HFFc6 (cell line): ENCODE results near the gene RAB27A. TPM values are rescaled to one million over a fixed set of nuclear protein-coding genes. Genes with fewer than 3 reads are reported as not detected.

Experiments used
- DNase-seq: peaks from one replicate; pipeline ENCODE4 v3.0.0-alpha.2; 2018
- H3K27ac Mint-ChIP-seq: 2 replicates; pipeline ENCODE4 v1.8.0; 2020; ENCODE audit warnings: mild to moderate bottlenecking, mixed read lengths
- H3K27me3 Mint-ChIP-seq: 2 replicates; pipeline ENCODE4 v1.8.0; 2021; ENCODE audit warnings: mild to moderate bottlenecking, moderate library complexity, mixed read lengths; ENCODE audit not compliant: insufficient read depth
- H3K36me3 Mint-ChIP-seq: 2 replicates; pipeline ENCODE4 v1.8.0; 2021; ENCODE audit warnings: low read depth, mixed read lengths
- H3K4me1 Mint-ChIP-seq: 2 replicates; pipeline ENCODE4 v1.8.0; 2020; ENCODE audit warnings: low read depth, mixed read lengths
- H3K4me3 Mint-ChIP-seq: 2 replicates; pipeline ENCODE4 v1.8.0; 2020; ENCODE audit warnings: mild to moderate bottlenecking, moderate library complexity, mixed read lengths
- H3K9me3 Mint-ChIP-seq: 2 replicates; pipeline ENCODE4 v1.8.0; 2020; ENCODE audit warnings: mild to moderate bottlenecking, mixed read lengths
- long read RNA-seq: library from polyadenylated mRNA; unstranded; transcript quantifications from one replicate; pipeline ENCODE4 v2.0.0, GENCODE V29; 2019
- total RNA-seq, 6 experiments: library from RNA; stranded (reverse); fragmentation: NEBNext Ultra II Directional; extraction: Animal tissue kit (Norgen Biotek cat#: 25700); gene quantifications; 2 replicates in 1 of 6; 3 replicates in 5 of 6; pipeline ENCODE4 v1.2.3, GENCODE V29; 2021
- TF ChIP-seq, protein P1 (sequence below): fragments of 200-600 bp; sonication (generic); IDR thresholded peaks from 2 replicates; pipeline ENCODE4 v1.5.0; 2021; ENCODE audit warnings: antibody characterized with exemption, mild to moderate bottlenecking

RAB27A gene
- 10 to 100 TPM in 4 of 6 experiments, 1 to 10 TPM in 2; 6.9 to 13.7 (median 13.0) TPM for total RNA-seq
- long read RNA-seq, partial matches to known transcripts, result 0 of 8 reads
- long read RNA-seq, other reads (novel, unspliced or antisense), result 4 of 8 reads

DNA sequence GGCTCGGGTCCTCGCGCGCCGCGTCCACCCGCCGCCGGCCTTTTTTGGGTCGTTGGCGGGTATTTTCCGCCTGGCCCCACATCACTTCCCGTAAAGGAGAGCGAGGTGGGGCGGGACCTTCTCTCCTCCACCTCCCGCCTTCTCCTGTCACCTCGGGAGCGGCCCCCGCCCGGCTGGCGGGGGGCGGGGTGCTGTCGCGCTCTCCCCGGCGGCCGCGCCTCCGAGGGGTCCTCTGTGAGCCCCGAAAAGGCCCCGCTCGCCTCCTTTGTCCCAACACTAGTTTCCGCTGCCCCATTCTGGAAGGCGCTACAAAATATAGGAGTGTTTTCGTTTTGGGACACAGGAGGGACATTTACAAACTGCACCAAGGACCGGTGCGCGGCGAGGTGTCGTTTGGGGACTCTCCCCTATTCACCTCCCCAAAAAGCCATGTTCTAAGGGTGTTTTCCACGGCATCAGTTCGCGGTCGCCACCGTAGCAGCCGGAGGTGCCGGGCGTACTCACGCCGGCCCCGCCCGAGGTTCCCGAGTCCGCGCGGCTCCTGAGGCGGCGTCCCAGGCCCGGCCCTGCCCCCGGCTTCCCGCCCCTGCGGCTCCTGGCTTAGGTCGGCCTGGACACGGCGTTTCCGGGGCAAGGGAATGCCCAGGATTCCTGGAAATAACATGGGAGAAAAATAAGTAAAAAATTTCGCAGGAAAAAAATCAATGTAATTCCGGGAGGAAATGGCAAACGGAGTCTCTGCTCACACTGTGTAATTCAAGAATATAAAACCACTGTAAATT lies at the start of gene RAB27A:
Gene RAB27A (minus strand): TSS at position 68 of the 782 bp plus-strand sequence. CDS start 54,879 bp downstream, outside the sequence.
- TF ChIP-seq, protein P1, sequence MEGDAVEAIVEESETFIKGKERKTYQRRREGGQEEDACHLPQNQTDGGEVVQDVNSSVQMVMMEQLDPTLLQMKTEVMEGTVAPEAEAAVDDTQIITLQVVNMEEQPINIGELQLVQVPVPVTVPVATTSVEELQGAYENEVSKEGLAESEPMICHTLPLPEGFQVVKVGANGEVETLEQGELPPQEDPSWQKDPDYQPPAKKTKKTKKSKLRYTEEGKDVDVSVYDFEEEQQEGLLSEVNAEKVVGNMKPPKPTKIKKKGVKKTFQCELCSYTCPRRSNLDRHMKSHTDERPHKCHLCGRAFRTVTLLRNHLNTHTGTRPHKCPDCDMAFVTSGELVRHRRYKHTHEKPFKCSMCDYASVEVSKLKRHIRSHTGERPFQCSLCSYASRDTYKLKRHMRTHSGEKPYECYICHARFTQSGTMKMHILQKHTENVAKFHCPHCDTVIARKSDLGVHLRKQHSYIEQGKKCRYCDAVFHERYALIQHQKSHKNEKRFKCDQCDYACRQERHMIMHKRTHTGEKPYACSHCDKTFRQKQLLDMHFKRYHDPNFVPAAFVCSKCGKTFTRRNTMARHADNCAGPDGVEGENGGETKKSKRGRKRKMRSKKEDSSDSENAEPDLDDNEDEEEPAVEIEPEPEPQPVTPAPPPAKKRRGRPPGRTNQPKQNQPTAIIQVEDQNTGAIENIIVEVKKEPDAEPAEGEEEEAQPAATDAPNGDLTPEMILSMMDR, result no peak
- Mint-ChIP-seq H3K27me3 (no peaks in the 10 kb centered on the region), H3K9me3 (no peaks in the 10 kb centered on the region), H3K4me3 (peak within 1 kb of the TSS; percentile 90), H3K27ac (peak within 1 kb of the TSS; percentile 79), H3K36me3 (peaks cover 6% of the 10 kb centered on the region; the same call in 1 of the 2 replicates), H3K4me1 (peaks cover 14% of the 10 kb centered on the region)
- DNase-seq, result peak; percentile 49

DNA sequence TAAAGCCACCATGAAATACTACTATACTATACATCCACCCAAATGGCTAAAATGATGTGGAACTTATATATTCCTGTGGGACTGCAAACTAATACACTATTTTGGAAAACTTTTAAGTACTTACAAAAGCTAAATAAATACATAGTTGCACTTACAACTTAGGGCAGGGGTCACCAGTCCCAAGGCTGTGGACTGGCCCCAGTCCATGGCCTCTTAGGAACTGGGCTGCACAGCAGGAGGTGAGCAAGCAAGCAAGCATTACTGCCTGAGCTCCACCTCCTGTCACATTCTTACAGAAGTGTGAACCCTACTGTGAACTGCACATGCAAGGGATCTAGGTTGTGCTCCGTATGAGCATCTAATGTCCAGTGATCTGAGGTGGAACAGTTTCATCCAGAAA lies 47.5 kb upstream of the RAB27A start:
- no peaks in the 10 kb centered on the region for H3K27me3 Mint-ChIP-seq
- no peaks in the 10 kb centered on the region for H3K4me1 Mint-ChIP-seq
- H3K9me3 Mint-ChIP-seq, result no peaks in the 10 kb centered on the region
- TF ChIP-seq, protein P1, result no peak
- DNase-seq, result no peak
- no peak overlapping the region for H3K27ac Mint-ChIP-seq
- peaks cover 7% of the 10 kb centered on the region for H3K36me3 Mint-ChIP-seq
- no peak overlapping the region for H3K4me3 Mint-ChIP-seq

DNA sequence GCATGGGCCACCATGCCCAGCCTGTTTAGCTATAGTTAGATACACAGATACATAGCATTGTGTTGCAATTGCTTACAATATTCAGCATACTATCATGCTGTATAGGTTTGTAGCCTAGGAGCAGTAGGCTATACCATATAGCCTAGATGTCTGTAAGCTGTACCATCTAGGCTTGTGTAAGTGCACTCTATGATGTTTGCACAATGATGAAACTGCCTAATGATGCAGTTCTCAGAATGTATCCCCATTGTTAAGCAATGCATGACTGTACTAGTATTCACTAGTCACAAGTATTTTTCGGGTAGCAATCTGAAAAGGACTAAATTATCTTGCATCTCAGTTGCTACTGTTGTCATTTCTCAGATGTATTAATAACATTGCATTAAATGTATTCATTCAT lies 45.4 kb upstream of the RAB27A start:
- TF ChIP-seq, protein P1, result no peak
- Mint-ChIP-seq H3K4me3 (no peak overlapping the region), H3K36me3 (peaks cover 7% of the 10 kb centered on the region), H3K4me1 (no peaks in the 10 kb centered on the region), H3K27me3 (no peaks in the 10 kb centered on the region), H3K27ac (no peak overlapping the region), H3K9me3 (no peaks in the 10 kb centered on the region)
- DNase-seq, result no peak

DNA sequence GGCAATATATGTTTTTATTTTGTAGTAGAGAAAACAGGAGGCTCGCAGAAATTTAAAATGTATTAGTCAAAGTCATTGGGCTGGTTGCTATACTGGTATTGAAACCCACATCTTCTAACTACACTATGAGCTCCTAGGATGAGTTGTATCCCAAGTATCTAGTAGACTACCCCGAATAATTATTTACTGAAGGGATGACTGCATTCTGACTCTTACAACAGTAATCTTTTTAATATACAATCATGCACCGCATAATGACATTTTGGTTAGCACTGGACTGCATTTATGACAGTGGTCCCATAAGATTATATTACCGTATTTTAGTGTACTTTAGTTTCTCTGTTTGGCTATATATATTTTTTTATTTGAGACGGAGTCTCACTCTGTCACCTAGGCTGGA lies 44.8 kb upstream of the RAB27A start:
- DNase-seq, result no peak
- H3K27ac Mint-ChIP-seq, result no peak overlapping the region
- H3K4me1 Mint-ChIP-seq, result no peaks in the 10 kb centered on the region
- no peaks in the 10 kb centered on the region for H3K27me3 Mint-ChIP-seq
- TF ChIP-seq, protein P1, result no peak
- peaks cover 7% of the 10 kb centered on the region for H3K36me3 Mint-ChIP-seq
- H3K4me3 Mint-ChIP-seq, result no peak overlapping the region
- no peaks in the 10 kb centered on the region for H3K9me3 Mint-ChIP-seq

DNA sequence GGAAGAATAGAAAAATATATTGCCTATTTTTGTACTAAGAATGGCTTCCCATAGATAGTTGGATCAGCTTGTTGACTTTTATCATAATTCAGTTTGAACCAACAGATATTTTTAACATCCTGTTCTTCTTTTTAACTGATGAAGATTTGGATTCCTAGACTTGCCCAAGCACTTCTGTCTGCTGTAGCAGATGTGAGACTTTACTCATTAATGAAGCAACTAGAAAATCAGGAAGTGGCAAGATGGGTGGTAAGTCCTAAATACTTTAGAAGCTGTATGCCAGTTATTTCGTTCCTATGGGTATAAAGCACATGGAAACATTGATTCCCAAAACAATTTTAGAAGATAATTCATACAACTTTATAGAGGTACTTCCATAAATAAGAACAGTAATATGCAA lies 37.8 kb upstream of the RAB27A start:
- Mint-ChIP-seq H3K9me3 (no peaks in the 10 kb centered on the region), H3K4me1 (peaks cover 1% of the 10 kb centered on the region; the same call in 1 of the 2 replicates), H3K27ac (no peak overlapping the region), H3K27me3 (no peaks in the 10 kb centered on the region; the same call in 1 of the 2 replicates), H3K36me3 (no peaks in the 10 kb centered on the region), H3K4me3 (no peak overlapping the region)
- TF ChIP-seq, protein P1, result no peak
- DNase-seq, result no peak
